ENCODE results near the gene CGREF1.
A peak's percentile ranks its signal among the peaks of the same experiment; 100 is the strongest.
"Not testable (repeated sequence)": the region's sequence is repeated elsewhere in the genome, so short reads cannot be mapped to it uniquely, and the experiment has no call there.

Gene CGREF1

GRCh38 chr2:27081984-27082772 lies 36.8 kb downstream of the CGREF1 start:
- Mint-ChIP-seq H3K9me3 (no peaks in the 10 kb centered on the region), H3K27ac (peak overlapping the region; percentile 95), H3K4me3 (no peak overlapping the region), H3K4me1 (ENCODE audit: low read depth) (peaks cover 33% of the 10 kb centered on the region), H3K27me3 (no peaks in the 10 kb centered on the region), H3K36me3 (ENCODE audit: low read depth) (no peaks in the 10 kb centered on the region)
- no peak for DNase-seq

- no peak overlapping the region for H3K4me3 Mint-ChIP-seq
- H3K27me3 Mint-ChIP-seq: no peaks in the 10 kb centered on the region
- no peaks in the 10 kb centered on the region for H3K36me3 Mint-ChIP-seq (ENCODE audit: low read depth)
- DNase-seq: no peak
- H3K27ac Mint-ChIP-seq: peak overlapping the region; percentile 95
- H3K9me3 Mint-ChIP-seq: no peaks in the 10 kb centered on the region
- H3K4me1 Mint-ChIP-seq (ENCODE audit: low read depth): peaks cover 33% of the 10 kb centered on the region
Observed at GRCh38 chr2:27080603-27080936, 38.4 kb downstream of the CGREF1 start.

DNA sequence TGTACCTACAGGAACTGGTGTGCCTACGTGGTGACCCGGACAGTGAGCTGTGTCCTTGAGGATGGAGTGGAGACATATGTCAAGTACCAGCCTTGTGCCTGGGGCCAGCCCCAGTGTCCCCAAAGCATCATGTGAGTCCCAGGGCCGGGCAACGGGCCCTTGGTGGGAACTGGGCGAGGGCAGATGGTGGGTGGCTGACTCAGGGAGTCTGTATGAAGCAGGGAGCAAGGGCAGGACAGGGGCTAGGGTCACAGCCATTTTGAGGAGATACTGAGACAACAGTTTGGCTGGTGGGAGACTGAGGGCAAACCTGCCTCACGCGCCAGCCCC lies 38.8 kb downstream of the CGREF1 start:
- no peaks in the 10 kb centered on the region for H3K36me3 Mint-ChIP-seq (ENCODE audit: low read depth)
- no peaks in the 10 kb centered on the region for H3K9me3 Mint-ChIP-seq
- peak overlapping the region; percentile 81 for H3K27ac Mint-ChIP-seq
- H3K4me3 Mint-ChIP-seq: no peak overlapping the region
- peaks cover 33% of the 10 kb centered on the region for H3K4me1 Mint-ChIP-seq (ENCODE audit: low read depth)
- no peaks in the 10 kb centered on the region for H3K27me3 Mint-ChIP-seq
- no peak for DNase-seq

DNA sequence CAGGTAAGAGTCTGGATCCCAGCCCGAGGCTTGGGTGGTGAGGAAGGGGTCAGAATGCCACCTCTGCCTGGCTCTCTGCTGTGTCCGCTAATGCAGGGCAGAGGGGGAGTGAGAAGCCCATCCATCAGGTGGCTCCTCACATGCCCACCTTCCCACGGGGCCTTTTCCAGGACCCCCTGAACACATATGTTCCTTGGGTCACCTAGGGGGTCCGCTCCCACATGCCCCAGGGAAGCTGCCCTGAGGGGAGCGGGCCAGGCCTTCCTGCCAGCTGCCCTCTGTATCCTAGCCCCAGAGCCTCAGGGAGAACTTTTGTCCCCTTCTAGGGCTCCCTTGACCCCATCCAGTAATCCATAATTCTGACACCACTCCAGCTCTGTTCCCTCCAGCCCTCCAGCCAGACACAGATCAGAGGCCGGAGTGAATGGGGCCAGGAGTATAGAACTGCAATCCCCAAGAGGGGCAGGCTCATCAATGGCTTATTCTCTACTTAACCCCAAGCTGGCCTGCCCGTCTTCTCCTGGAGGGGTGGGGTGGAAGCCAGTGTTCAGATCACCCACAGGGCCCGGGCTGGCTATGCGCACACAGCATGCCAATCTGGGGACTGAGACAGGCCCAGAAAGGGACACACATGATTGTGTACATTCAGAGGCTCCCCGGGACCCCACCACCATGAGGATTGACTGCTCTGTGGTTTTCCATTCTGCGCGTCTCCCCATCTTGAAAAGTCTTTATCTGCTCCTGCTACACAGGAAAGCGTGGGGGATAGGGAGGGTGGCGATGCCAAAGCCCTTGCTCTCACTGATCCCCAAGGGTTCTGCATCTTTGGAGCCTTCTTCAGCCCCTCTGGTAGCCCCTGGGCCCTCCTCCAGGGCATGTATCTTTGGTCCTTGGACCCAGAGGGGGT lies 39.4 kb downstream of the CGREF1 start:
- Mint-ChIP-seq H3K27ac (peak overlapping the region; percentile 81), H3K9me3 (no peaks in the 10 kb centered on the region), H3K4me1 (ENCODE audit: low read depth) (peaks cover 36% of the 10 kb centered on the region), H3K36me3 (ENCODE audit: low read depth) (no peaks in the 10 kb centered on the region), H3K4me3 (no peak overlapping the region), H3K27me3 (no peaks in the 10 kb centered on the region)
- no peak for DNase-seq

GRCh38 chr2:27078267-27079194 lies 40.4 kb downstream of the CGREF1 start, which contains the start of gene EMILIN1:
EMILIN1 (plus strand) TSS chr2:27078615; CDS start chr2:27079066, 451 bp downstream.
- Mint-ChIP-seq H3K27ac (no peak within 1 kb of the TSS), H3K4me1 (ENCODE audit: low read depth) (peaks cover 46% of the 10 kb centered on the region), H3K36me3 (ENCODE audit: low read depth) (no peaks in the 10 kb centered on the region), H3K9me3 (no peaks in the 10 kb centered on the region), H3K4me3 (no peak within 1 kb of the TSS), H3K27me3 (no peaks in the 10 kb centered on the region)
- DNase-seq: no peak

DNA sequence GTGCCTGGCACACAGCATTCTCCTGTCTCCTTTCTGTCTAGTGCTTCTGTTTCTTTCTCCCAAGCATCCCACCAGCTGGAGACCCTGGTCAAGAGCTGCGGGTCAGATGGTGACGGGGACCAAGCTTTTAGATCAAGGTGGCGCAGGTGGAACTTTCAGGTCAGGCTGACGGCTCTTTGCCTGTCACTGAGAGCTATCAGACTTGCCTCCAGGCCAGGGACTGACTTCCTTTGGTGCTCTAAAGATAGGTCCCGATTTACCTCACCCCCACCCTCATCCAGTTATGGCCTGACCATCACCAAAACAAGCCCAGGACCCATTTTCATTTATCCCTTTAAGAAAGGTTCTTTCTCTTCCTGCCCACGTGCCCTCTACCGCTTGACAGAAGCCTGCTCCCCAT lies 41.7 kb downstream of the CGREF1 start:
- DNase-seq: no peak
- Mint-ChIP-seq H3K27me3 (no peaks in the 10 kb centered on the region), H3K27ac (no peak overlapping the region), H3K36me3 (ENCODE audit: low read depth) (no peaks in the 10 kb centered on the region), H3K9me3 (no peaks in the 10 kb centered on the region), H3K4me1 (ENCODE audit: low read depth) (peaks cover 55% of the 10 kb centered on the region), H3K4me3 (no peak overlapping the region)

DNA sequence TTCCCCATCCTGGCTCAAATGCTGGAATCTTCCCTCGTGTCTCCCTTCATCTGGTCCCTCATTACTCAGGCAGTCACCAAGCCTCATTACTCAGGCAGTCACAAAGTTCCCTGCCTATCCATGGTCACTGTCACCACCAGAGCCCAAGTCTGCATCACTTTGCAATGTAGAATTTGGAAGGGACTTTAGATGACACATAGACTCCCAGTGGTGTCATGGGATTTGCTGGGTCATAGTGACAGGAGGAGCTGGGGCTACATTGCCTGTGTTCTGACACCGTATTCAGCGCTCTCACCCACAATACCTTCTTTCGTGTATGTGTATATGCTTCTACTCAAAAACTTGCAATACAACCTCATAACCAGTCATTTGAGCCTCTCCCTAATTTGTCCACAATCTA lies 42.6 kb downstream of the CGREF1 start:
- Mint-ChIP-seq H3K27me3 (no peaks in the 10 kb centered on the region), H3K36me3 (ENCODE audit: low read depth) (no peaks in the 10 kb centered on the region), H3K4me1 (ENCODE audit: low read depth) (peaks cover 52% of the 10 kb centered on the region), H3K4me3 (no peak overlapping the region), H3K9me3 (no peaks in the 10 kb centered on the region), H3K27ac (no peak overlapping the region)
- no peak for DNase-seq

DNA sequence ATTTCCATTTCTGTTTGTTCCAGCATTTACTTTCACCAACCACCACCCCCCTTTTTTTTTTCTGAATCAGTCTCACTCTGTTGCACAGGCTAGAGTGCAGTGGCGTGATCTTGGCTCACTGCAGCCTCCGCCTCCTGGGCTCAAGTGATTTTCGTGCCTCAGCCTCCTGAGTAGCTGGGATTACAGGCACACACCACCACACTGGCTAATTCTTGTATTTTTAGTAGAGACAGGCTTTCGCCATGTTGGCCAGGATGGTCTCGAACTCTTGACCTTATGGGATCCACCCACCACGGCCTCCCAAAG lies 43.4 kb downstream of the CGREF1 start:
- not testable (repeated sequence) for H3K36me3 Mint-ChIP-seq (ENCODE audit: low read depth); H3K4me3 Mint-ChIP-seq; DNase-seq; H3K27me3 Mint-ChIP-seq; H3K9me3 Mint-ChIP-seq
- H3K27ac Mint-ChIP-seq: peak overlapping the region; percentile 77
- peaks cover 50% of the 10 kb centered on the region for H3K4me1 Mint-ChIP-seq (ENCODE audit: low read depth)

- Mint-ChIP-seq H3K4me1 (ENCODE audit: low read depth) (peaks cover 51% of the 10 kb centered on the region), H3K36me3 (ENCODE audit: low read depth) (peaks cover 13% of the 10 kb centered on the region), H3K27ac (peak overlapping the region; percentile 77), H3K27me3 (no peaks in the 10 kb centered on the region), H3K4me3 (no peak overlapping the region), H3K9me3 (no peaks in the 10 kb centered on the region)
- DNase-seq: peak; percentile 55
Observed at GRCh38 chr2:27074738-27075565, 44.0 kb downstream of the CGREF1 start.

GRCh38 chr2:27073782-27074181 lies 45.1 kb downstream of the CGREF1 start:
- Mint-ChIP-seq H3K27me3 (no peaks in the 10 kb centered on the region), H3K36me3 (ENCODE audit: low read depth) (peaks cover 25% of the 10 kb centered on the region), H3K4me1 (ENCODE audit: low read depth) (peaks cover 63% of the 10 kb centered on the region), H3K27ac (peak overlapping the region; percentile 15), H3K4me3 (no peak overlapping the region), H3K9me3 (no peaks in the 10 kb centered on the region)
- DNase-seq: no peak

DNA sequence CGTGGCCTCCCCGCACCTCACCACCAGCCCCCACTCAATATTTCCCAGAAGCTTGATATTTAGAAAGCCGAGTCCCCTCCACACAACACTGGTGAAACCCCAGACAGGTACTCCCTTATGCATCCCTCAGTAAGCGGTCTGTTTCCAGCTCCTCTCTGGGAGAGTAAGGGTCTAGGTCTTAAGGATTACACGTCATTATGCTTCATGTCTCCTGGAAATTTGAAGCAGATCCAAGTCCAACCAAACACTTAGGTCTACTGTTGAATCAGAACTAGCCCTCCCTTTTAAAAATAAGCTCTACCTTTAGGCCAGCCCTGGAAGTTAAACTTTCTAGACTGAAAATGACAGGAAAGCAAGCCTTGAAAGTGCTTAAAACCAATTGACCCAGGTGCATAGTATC lies 46.0 kb downstream of the CGREF1 start:
- peak overlapping the region; percentile 84 for H3K4me3 Mint-ChIP-seq
- H3K27me3 Mint-ChIP-seq: no peaks in the 10 kb centered on the region
- no peak for DNase-seq
- H3K36me3 Mint-ChIP-seq (ENCODE audit: low read depth): peaks cover 34% of the 10 kb centered on the region
- H3K27ac Mint-ChIP-seq: peak overlapping the region; percentile 92
- peaks cover 67% of the 10 kb centered on the region for H3K4me1 Mint-ChIP-seq (ENCODE audit: low read depth)
- no peaks in the 10 kb centered on the region for H3K9me3 Mint-ChIP-seq

DNA sequence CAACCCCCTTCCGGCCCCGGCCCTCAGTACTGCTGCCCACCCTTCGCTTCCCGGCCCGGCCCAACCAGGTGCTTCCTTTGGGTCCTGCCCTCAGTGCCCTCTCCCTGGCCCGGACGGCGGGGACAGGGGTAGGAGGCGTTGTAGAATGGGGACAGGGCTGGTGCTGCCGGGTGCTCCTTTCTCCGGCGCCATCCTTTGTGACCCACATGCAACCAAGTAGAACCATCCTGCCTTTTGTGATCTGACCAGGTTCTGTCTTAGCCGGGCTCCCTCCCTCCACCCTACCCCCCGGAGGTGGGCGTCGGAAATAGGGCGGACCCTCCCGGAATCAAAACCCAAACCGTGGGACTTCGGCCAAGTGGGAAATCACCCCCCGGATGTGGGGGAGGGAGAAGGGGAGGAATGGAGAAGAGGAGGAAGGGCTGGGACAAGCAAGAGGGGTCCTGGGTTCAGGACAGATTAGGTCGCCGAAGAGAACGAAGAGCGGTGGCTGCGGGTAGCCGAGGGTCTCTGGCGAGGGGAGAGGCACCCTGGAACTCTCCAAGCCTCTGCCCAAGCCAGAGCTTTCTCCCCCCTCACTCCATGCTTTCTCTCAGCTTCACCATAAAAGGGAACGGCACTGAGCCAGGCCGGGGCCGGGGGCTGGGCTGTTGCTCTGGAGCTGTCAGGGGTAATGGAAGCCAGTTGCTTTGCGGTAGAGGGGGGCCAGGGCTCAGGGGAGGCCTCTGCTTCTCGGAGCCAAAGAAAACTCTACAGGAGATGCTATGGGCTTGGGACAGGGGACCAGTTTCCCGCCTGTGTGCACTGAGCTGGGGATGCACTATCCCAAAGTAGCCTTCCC lies 46.7 kb downstream of the CGREF1 start:
- Mint-ChIP-seq H3K27ac (peak overlapping the region; percentile 92), H3K27me3 (no peaks in the 10 kb centered on the region), H3K36me3 (ENCODE audit: low read depth) (peaks cover 41% of the 10 kb centered on the region), H3K4me3 (peak overlapping the region; percentile 84), H3K9me3 (no peaks in the 10 kb centered on the region), H3K4me1 (ENCODE audit: low read depth) (peaks cover 73% of the 10 kb centered on the region)
- no peak for DNase-seq

DNA sequence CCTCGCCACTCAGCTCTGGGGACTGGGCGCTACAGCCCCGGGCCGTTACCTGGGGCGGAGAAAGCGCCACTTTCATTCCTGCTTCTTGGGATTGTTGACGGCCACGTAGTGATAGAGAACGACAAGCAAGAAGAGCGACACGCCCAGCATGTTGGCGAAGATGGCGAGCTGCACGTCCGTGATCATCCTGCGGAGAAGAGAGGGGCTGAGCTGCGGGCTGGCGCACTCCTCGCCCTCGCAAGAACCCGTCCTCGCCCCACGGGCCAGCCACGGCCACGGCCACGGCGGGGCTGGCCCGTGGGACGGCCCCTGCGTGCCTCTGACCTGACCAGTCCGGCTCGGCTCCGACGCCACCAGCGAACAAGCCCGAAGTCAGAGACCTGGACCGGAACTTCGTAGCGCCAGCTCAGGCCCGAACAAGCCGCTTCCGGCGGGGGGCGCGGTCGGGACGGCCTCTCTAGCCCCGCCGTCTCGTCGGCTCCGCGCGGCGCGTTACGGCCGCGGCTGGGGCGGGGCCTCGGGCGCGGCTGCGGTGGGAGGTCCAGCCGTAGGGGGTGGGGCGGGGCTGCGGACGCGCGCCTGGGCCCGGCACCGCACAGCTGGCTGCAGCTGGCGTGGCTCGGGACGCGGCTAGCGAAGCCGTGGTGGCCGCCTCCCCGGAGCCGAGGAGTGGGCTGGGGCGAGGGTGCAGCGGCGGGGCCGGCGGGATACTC lies 47.5 kb downstream of the CGREF1 start, which contains the start of gene OST4:
Gene OST4, minus strand, starts transcription at position 378 of the 713 bp plus-strand sequence.
- peak; percentile 94 for DNase-seq
- Mint-ChIP-seq H3K27ac (peak within 1 kb of the TSS; percentile 95), H3K4me3 (peak within 1 kb of the TSS; percentile 99), H3K9me3 (no peaks in the 10 kb centered on the region), H3K4me1 (ENCODE audit: low read depth) (peaks cover 74% of the 10 kb centered on the region), H3K27me3 (no peaks in the 10 kb centered on the region), H3K36me3 (ENCODE audit: low read depth) (peaks cover 48% of the 10 kb centered on the region)
